OCI-LY7 (cell line): ENCODE measurements around the gene TEX50. TPM values are rescaled to one million over a fixed set of nuclear protein-coding genes. Genes with fewer than 3 reads are reported as not detected.

Experiments used
- BruUV-seq: library from RNA; stranded (reverse); fragments of 400-500 nt; replicated peaks from 2 replicates; lab custom pipeline; 2021; lab: Mats Ljungman, UMichigan
- CTCF ChIA-PET: fragments of 300-600 bp; sonication (Branson Sonifier 250); formaldehyde crosslinking; loops from one replicate; lab custom pipeline; 2022; ENCODE audit warnings: antibody characterized with exemption; ENCODE audit not compliant: unreplicated experiment; lab: Charles Lee
- POLR2A ChIA-PET: fragments of 300-600 bp; sonication (Branson Sonifier 250); formaldehyde crosslinking; loops from one replicate; lab custom pipeline; 2022; ENCODE audit warnings: antibody characterized with exemption; lab: Charles Lee
- DNase-seq: peaks from one replicate; pipeline ENCODE4 v3.0.0-alpha.2; 2015; ENCODE audit warnings: low spot score
- H2AFZ ChIP-seq: fragments of 200-600 bp; sonication (generic), shearing (Covaris generic); 2 replicates; pipeline ENCODE4 v1.6.1; 2014; ENCODE audit warnings: mild to moderate bottlenecking, antibody characterized with exemption, low read length, moderate library complexity
- H3K27ac ChIP-seq: fragments of 200-600 bp; sonication (generic); 2 replicates; pipeline ENCODE4 v1.5.1; 2014; ENCODE audit warnings: mixed run types, low read depth, mild to moderate bottlenecking, moderate library complexity, low read length, inconsistent platforms; ENCODE audit not compliant: poor library complexity, severe bottlenecking
- H3K36me3 ChIP-seq: fragments of 200-600 bp; sonication (generic); 2 replicates; pipeline ENCODE4 v1.6.1; 2014; ENCODE audit warnings: mild to moderate bottlenecking, antibody characterized with exemption, low read length, moderate library complexity, mixed read lengths; ENCODE audit not compliant: insufficient read depth
- H3K4me1 ChIP-seq: fragments of 200-600 bp; sonication (generic); 2 replicates; pipeline ENCODE4 v1.5.1; 2014; ENCODE audit warnings: mild to moderate bottlenecking, low read length; ENCODE audit not compliant: insufficient read depth, poor library complexity, severe bottlenecking
- H3K4me2 ChIP-seq: fragments of 200-600 bp; sonication (generic); 2 replicates; pipeline ENCODE4 v1.6.1; 2014; ENCODE audit warnings: mild to moderate bottlenecking, low read length
- H3K4me3 ChIP-seq: fragments of 200-600 bp; sonication (generic); 2 replicates; pipeline ENCODE4 v1.5.1; 2014; ENCODE audit warnings: mild to moderate bottlenecking, low read depth, low read length; ENCODE audit not compliant: poor library complexity, severe bottlenecking
- H3K79me2 ChIP-seq: fragments of 200-600 bp; sonication (generic); 2 replicates; pipeline ENCODE4 v1.6.1; 2016; ENCODE audit warnings: low read depth, mild to moderate bottlenecking, low read length, moderate library complexity, mixed read lengths; ENCODE audit not compliant: insufficient read depth
- H3K9me2 ChIP-seq: fragments of 200-600 bp; sonication (generic); 2 replicates; pipeline ENCODE4 v1.6.1; 2016; ENCODE audit warnings: mild to moderate bottlenecking, low read length, mixed read lengths; ENCODE audit not compliant: insufficient read depth
- H3K9me3 ChIP-seq: fragments of 200-600 bp; sonication (generic); 2 replicates; pipeline ENCODE4 v1.6.1; 2014; ENCODE audit warnings: mild to moderate bottlenecking, mixed run types, low read length, mixed read lengths
- H4K20me1 ChIP-seq: fragments of 200-600 bp; sonication (generic); 2 replicates; pipeline ENCODE4 v1.6.1; 2014; ENCODE audit warnings: mild to moderate bottlenecking, antibody characterized with exemption, low read length, moderate library complexity, mixed read lengths; ENCODE audit not compliant: insufficient read depth
- EZH2phosphoT487 ChIP-seq: fragments of 200-600 bp; sonication (generic); IDR thresholded peaks from 2 replicates; pipeline ENCODE4 v1.6.1; 2018; ENCODE audit warnings: low read depth, borderline replicate concordance, mild to moderate bottlenecking, mixed run types, antibody characterized with exemption, low read length, moderate library complexity, mixed read lengths
- intact Hi-C: fragments of 100-400 bp; cut with micrococcal nuclease; formaldehyde crosslinking; loops from one replicate; pipeline ENCODE4 v1.10.0; 2022; ENCODE audit not compliant: unreplicated experiment
- total RNA-seq, 2 experiments: library from RNA; depleted of rRNA in 1 of 2; stranded (reverse); fragments of >200 nt in 1 of 2; shearing (Covaris generic) in 1 of 2; gene quantifications; 2 replicates each; pipeline ENCODE4 v1.2.3, GENCODE V29; 2014 to 2022
- TF ChIP-seq, protein P1 (sequence below): fragments of 200-600 bp; sonication (generic); conservative IDR thresholded peaks from 2 replicates; pipeline ENCODE4 v1.5.1; 2014; ENCODE audit warnings: mild to moderate bottlenecking, antibody characterized with exemption, low read length, moderate library complexity, mixed read lengths

Gene TEX50
- total RNA-seq, 2 experiments from 2014 or later, result not detected

DNA sequence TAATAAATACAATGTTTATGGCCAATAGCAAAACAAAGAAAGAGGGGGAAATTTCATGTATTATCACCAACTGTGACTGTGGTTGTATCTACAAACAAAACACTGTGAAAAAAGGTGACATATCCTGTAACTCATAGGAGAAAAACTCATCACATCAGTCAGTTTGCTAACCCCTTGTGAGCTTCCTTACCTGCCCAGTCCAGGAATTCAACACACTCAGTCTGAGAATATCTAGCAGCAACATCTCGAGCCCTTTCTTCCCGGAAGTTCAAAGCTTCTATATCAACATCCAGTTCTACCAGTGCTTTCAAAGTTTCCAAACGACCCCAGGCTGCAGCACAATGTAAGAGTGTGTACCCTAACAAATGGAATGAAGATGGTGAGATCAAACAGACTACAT is 11.5 kb downstream of the TEX50 start:
- no peak overlapping the region for H2AFZ ChIP-seq
- H3K9me2 ChIP-seq, result no peaks in the 10 kb centered on the region
- no peak overlapping the region for H3K27ac ChIP-seq
- no peaks in the 10 kb centered on the region for H4K20me1 ChIP-seq
- no peaks in the 10 kb centered on the region for H3K36me3 ChIP-seq
- no peak overlapping the region for H3K4me2 ChIP-seq
- BruUV-seq, result no TSS peak
- H3K4me3 ChIP-seq, result no peak overlapping the region
- H3K4me1 ChIP-seq, result no peaks in the 10 kb centered on the region
- ChIA-PET POLR2A (no interaction called here), CTCF (no interaction called here)
- DNase-seq, result no peak
- intact Hi-C loops, result no loop called here
- TF ChIP-seq EZH2phosphoT487, result no peak
- TF ChIP-seq, protein P1, sequence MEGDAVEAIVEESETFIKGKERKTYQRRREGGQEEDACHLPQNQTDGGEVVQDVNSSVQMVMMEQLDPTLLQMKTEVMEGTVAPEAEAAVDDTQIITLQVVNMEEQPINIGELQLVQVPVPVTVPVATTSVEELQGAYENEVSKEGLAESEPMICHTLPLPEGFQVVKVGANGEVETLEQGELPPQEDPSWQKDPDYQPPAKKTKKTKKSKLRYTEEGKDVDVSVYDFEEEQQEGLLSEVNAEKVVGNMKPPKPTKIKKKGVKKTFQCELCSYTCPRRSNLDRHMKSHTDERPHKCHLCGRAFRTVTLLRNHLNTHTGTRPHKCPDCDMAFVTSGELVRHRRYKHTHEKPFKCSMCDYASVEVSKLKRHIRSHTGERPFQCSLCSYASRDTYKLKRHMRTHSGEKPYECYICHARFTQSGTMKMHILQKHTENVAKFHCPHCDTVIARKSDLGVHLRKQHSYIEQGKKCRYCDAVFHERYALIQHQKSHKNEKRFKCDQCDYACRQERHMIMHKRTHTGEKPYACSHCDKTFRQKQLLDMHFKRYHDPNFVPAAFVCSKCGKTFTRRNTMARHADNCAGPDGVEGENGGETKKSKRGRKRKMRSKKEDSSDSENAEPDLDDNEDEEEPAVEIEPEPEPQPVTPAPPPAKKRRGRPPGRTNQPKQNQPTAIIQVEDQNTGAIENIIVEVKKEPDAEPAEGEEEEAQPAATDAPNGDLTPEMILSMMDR, result no peak
- no peaks in the 10 kb centered on the region for H3K79me2 ChIP-seq
- no peaks in the 10 kb centered on the region for H3K9me3 ChIP-seq

DNA sequence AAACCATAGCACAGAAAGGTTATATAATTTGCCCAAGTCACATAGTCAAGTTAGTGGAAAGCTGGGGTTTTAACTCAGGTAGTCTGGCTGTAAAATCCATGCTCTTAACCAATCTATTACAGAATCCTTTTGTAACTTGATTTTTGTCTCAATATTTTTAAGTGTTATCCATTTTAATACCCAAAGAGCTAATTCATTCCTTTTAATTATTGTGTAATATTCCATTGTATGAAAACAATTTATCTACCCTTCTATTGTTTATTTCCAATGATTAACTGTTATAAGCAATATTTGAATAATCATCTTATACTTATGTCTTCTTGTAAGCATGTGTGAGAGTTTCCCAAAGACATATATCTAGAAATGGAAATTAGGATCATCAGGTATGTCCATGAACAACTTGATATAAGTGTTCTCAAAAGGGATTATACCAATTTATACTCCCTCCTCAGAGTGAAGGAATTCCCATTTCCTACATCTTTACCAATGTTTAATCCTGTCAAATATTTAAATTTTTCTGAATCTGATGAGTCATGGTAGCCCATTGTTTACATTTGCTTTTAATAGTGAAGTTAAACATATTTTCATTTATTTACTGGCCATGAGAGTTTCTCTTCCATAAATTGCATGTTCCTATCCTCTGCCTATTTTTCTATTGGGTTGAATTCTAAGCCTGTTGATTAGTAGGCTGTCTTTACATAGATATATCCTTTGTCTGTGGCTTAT is 13.9 kb downstream of the TEX50 start:
- no peaks in the 10 kb centered on the region for H3K9me2 ChIP-seq
- CTCF ChIA-PET, result no interaction called here
- H3K36me3 ChIP-seq, result no peaks in the 10 kb centered on the region
- no peak for TF ChIP-seq EZH2phosphoT487
- TF ChIP-seq, protein P1, result no peak
- H3K4me1 ChIP-seq, result no peaks in the 10 kb centered on the region
- no peaks in the 10 kb centered on the region for H3K9me3 ChIP-seq
- no peaks in the 10 kb centered on the region for H4K20me1 ChIP-seq
- POLR2A ChIA-PET, result no interaction called here
- no peak overlapping the region for H3K4me2 ChIP-seq
- intact Hi-C loops, result no loop called here
- no peaks in the 10 kb centered on the region for H3K79me2 ChIP-seq
- no TSS peak for BruUV-seq
- no peak for DNase-seq
- no peak overlapping the region for H3K27ac ChIP-seq
- no peak overlapping the region for H3K4me3 ChIP-seq
- no peak overlapping the region for H2AFZ ChIP-seq

GRCh38 chr1:173660306-173660705 is 25.2 kb downstream of the TEX50 start:
- H3K9me2 ChIP-seq, result no peaks in the 10 kb centered on the region
- H3K4me3 ChIP-seq, result no peak overlapping the region
- no peaks in the 10 kb centered on the region for H4K20me1 ChIP-seq
- no peaks in the 10 kb centered on the region for H3K36me3 ChIP-seq
- H3K9me3 ChIP-seq, result no peaks in the 10 kb centered on the region
- no peak overlapping the region for H3K4me2 ChIP-seq
- POLR2A ChIA-PET, result no interaction called here
- H3K27ac ChIP-seq, result no peak overlapping the region
- no peaks in the 10 kb centered on the region for H3K4me1 ChIP-seq
- no TSS peak for BruUV-seq
- intact Hi-C loops, result no loop called here
- CTCF ChIA-PET, result no interaction called here
- TF ChIP-seq, protein P1, result no peak
- TF ChIP-seq EZH2phosphoT487, result no peak
- H3K79me2 ChIP-seq, result no peaks in the 10 kb centered on the region
- no peak for DNase-seq
- no peak overlapping the region for H2AFZ ChIP-seq
